Eye (tissue), 1 donor: ENCODE data around the gene CD160.
"Not testable (repeated sequence)": the region's sequence is repeated elsewhere in the genome, so short reads cannot be mapped to it uniquely, and the experiment has no call there.

Experiments used
- DNase-seq: peaks from one replicate; pipeline ENCODE4 v3.0.0-alpha.2; 2015

The CD160 gene, protein sequence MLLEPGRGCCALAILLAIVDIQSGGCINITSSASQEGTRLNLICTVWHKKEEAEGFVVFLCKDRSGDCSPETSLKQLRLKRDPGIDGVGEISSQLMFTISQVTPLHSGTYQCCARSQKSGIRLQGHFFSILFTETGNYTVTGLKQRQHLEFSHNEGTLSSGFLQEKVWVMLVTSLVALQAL

GRCh38 chr1:145719230-145720079, at the start of gene CD160:
Gene CD160, plus strand, starts transcription at chr1:145719499. Its CDS starts 8,829 bp downstream, at chr1:145728328.
- DNase-seq, result no peak

GRCh38 chr1:145670995-145671745, 48.1 kb upstream of the CD160 start:
- DNase-seq, result not testable (repeated sequence)

GRCh38 chr1:145673217-145673616, 46.1 kb upstream of the CD160 start:
- not testable (repeated sequence) for DNase-seq

- not testable (repeated sequence) for DNase-seq
Observed at GRCh38 chr1:145684858-145685257, 34.4 kb upstream of the CD160 start.

GRCh38 chr1:145686078-145686477, 33.2 kb upstream of the CD160 start:
- DNase-seq, result not testable (repeated sequence)

DNA sequence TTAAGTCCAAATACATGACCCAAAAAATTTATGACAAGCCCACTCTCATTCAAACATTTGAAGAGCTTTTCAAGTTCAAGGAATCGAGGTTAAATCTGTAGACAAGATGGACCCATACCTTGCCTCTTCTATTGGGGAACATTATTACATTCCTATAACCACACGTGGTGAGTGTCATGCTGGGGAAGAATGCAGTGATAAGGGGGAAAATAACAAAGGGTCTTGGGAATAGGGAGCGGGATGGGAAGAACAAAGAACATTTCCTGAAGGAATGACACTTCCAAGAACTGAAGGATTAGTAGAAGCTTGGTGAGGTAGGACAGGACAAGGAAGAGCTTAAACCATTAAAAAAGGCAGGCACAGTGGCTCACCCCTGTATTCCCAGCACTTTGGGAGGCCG, 31.0 kb upstream of the CD160 start:
- DNase-seq, result no peak

- no peak for DNase-seq
Observed at GRCh38 chr1:145688924-145689323, 30.4 kb upstream of the CD160 start.

- DNase-seq, result no peak
Observed at GRCh38 chr1:145689922-145690321, 29.4 kb upstream of the CD160 start.

- peak; percentile 2 for DNase-seq
Observed at GRCh38 chr1:145690587-145691558, 28.4 kb upstream of the CD160 start.

DNA sequence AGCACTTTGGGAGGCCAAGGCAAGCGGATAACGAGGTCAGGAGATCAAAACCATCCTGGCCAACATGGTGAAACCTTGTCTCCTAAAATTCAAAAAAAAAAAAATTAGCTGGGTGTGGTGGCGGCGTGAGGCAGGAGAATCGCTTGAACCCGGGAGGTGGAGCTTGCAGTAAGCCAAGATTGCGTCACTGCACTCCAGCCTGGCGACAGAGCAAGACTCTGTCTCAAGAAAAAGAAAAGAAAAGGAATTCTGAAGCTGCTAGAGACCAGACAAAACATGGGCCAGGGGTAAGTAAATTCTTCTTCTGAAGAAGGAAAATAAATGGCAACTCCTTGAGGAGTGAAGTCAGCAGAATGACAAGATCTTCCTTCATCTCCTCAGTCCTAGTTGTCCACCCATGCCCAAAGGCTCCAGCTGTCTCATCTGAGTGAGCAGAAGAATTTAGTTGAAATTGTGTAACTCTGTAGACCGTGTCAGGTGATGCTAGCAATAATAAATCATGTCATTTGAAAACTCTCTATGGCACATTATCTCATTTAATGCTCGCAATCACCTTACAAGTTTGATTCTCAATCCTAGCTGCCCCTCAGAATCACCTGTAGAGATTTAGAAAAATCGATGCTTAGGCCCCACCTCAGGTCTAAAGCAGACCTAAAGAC, 26.4 kb upstream of the CD160 start:
- no peak for DNase-seq

GRCh38 chr1:145695821-145696629, 23.3 kb upstream of the CD160 start:
- no peak for DNase-seq

- no peak for DNase-seq
Observed at GRCh38 chr1:145696630-145696960, 22.7 kb upstream of the CD160 start.

DNA sequence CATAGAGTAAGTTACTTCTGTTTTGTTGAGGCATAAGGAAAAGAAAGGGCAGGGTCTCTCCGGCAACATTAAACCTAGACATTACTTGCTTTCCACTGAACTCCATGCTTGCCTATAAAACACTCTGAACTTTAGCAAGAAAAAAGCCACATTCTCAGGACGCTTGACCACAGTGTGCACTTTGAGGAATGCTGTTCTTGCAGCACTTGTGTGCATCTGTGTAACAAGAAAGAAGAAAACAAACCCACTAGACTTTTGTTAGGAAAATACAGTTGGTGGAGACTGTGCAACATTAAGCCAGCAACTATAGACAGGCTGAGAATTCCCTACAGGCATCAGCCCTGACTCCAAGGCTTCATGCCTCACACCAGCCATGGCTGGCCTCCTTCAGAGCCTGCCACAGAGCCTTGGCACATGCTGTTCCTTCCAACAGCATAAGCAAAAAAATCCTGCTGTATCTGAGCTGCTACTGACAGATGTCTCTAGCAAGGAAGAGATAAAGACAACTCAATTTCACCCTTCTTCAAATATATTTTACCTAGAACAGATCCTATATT, 17.9 kb upstream of the CD160 start:
- no peak for DNase-seq

- DNase-seq, result no peak
Observed at GRCh38 chr1:145702052-145702451, 17.2 kb upstream of the CD160 start.

- no peak for DNase-seq
Observed at GRCh38 chr1:145702826-145703225, 16.5 kb upstream of the CD160 start.

DNA sequence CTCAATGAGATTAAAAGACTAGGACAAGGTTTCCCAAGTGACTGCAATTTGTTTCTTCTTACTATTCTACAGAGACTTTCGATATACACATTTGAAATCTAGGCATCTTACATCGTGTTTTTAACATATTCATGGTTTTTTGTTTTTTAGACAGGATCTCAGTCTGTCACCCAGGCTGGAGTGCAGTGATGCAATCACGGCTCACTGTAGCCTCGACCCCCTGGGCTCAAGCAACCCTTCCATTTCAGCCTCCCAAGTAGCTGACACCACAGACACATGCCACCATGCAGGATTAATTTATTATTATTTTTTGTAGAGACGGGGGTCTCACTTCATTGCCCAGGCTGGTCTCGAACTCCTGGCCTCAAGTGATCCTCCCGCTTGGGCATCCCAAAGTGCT, 13.7 kb upstream of the CD160 start:
- DNase-seq, result no peak

DNA sequence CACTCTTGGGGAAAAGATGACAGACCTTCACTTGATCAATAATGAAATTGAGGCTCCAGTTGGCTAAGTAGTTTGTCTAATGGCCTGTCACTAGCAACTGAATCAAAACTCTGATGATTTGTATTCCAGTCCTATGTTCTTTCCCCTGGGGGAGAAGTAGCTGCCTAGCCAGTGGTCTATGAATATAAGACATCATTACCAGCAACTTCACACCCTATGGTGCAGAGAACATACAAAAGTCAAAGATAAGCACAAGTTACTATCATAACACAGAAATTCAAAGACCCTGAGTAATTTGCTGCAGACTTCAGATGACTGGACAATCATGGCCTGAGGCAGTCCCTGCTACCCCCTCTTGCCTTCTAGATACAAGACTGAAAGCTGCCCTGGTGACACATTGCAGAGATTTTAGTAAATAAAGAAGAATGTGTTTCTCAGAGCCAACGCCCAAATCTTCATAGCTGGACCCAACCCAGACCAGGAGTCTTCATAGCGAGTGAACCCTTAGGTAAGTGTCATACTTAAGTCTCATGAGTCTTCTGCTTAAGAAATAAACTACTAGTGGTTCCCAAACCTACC, 13.1 kb upstream of the CD160 start:
- peak; percentile 69 for DNase-seq

GRCh38 chr1:145707183-145707867, 12.0 kb upstream of the CD160 start, which contains the start of gene PDZK1:
Gene PDZK1, minus strand, starts transcription at chr1:145707368. Its CDS starts 19,347 bp downstream, at chr1:145688021.
- no peak for DNase-seq

DNA sequence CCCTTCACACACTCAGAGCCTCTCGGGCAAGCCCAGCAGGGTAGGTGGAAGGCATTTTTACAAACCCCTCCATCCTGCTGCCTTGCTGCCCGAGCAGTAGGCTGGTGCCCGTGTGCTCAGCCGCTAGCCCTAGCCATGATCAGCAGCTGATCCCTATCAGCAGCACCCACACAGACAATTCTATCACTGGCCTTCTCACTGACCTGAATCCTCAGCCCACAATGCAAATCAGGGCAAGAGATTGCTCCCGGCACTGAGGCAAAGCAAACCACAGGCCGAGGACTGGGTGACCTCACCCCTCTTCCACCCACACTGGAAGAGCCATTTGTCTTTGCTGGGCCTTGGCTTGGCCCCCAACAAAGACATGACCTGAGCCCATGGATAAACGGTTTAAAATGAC, 11.2 kb upstream of the CD160 start:
- DNase-seq, result no peak
